HG03442 (cell line): Measurements from ENCODE around the gene TMA16.
A peak's percentile ranks its signal among the peaks of the same experiment; 100 is the strongest.
"Not testable (repeated sequence)": the region's sequence is repeated elsewhere in the genome, so short reads cannot be mapped to it uniquely, and the experiment has no call there.

Source experiments
- ATAC-seq: cut with Tn5 transposase; IDR thresholded peaks from one replicate; pipeline ENCODE4 v1.9.1; 2021; ENCODE audit warnings: mild to moderate bottlenecking, moderate library complexity; ENCODE audit not compliant: unreplicated experiment

TMA16 gene

DNA sequence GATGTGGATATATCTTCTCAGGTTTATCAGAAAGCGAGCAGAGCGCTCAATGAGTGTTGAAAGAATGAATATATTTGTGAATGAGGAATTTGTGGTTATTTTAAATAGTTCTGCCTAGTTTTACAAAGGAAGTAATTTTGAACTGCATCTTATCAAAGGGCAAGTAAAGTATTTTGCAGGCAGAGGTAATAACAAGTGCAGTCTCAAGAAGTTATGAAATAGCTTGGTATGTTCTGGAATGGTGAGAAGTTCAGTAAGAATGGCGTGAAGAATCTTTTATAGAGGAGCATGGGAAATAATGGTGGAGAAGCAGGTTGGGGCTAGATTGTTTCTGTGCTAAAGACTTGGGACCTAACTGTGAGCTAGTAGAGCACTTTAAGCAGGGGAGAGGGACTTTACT lies 10.9 kb downstream of the TMA16 start:
- no peak for ATAC-seq

DNA sequence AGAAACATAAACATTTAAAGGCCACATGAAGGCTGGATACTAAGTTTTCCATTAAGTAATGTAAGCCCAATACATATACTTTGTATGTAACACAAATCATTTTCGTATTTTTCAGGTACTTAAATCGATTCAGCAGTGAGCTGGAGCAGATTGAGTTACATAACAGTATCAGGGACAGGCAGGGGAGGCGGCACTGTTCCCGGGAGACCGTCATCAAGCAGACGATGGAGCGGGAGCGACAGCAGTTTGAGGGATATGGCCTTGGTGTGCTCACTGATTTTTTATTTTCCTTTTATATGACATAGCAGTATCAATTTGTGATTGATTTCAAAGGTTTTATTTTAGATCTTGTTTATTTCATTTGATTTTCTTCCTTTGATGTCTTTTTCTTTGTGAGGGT lies 20.7 kb downstream of the TMA16 start:
- no peak for ATAC-seq

DNA sequence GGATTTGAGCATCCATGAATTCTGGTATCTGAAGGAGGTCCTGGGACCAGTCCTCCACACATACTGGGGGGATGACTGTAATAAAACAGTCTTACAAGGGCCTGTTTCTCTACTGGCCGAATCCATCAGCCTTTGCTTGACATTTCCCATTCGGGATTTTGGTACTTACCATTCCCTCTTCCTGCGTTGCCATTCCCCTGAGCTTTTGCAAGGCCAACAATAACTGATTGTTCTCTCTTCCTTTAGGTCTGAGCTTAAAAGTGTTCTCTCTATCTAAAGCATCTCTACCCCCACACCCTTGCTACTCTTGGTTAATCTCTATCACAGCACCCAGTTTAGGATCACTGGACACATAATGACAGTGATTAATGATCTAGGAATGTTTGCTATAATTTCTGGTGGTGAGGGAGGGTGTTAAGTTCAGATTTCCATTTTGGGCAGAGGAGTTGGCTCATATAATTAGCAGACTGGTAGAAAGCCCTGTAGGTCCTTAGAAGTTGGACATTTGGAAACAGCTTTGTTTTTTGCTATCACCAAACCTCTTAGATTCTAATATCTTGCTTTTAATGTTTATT lies 29.4 kb downstream of the TMA16 start:
- no peak for ATAC-seq

DNA sequence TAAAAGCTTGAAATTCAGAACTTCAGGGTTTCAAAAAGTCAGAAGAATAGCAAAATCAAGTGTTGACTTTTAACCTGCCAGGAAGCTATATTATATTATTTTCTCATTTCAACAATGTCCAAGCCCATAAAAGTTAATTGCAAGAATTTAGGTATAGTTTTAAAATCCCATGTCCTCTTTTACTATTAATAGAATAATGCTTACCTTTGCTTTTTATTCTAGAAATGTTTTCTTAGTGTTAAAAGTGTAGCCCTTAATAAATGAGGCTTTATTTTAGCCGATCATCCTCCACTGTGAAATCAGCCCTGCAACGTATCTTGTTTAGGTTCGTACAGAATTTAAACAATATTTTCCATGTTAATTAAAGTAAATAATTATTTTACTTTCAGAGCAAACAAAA lies 31.5 kb downstream of the TMA16 start:
- ATAC-seq: no peak

DNA sequence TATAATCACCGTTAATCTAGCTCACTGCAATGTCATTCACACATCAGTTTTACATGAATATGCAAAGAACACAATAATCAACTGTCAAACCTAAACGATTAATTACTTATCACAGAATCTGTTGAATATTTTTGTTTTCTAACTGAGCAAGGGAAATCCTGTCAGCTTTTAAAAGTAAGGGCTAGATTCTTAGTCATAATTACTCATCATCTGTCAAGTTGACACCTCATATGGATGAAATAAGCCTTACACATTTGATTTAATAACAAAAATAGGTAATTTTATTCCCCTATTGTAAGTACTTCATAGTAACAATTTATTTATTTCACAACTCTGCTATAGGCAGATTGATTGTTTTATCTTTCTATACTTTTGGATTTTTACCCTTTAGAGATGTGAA lies 32.7 kb downstream of the TMA16 start:
- ATAC-seq: no peak

DNA sequence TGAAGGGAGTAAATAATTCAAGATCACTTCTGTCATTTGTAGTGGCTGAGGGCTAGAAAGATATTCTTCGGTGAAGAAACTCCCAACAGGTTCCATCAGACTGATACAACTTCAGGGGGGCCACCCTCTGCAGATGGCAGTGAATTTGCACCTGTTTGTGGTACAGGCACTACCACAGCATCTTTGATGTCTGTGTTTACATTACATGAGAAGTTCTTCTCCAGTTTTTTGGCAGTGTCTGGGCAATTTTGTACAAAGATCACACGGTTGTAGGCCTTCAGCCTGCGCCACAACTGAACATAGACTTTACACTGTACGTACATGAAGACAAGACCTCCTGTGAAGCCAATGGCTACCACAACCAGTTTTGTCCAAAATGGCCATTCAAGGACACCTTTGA lies 34.2 kb downstream of the TMA16 start:
- ATAC-seq: no peak

DNA sequence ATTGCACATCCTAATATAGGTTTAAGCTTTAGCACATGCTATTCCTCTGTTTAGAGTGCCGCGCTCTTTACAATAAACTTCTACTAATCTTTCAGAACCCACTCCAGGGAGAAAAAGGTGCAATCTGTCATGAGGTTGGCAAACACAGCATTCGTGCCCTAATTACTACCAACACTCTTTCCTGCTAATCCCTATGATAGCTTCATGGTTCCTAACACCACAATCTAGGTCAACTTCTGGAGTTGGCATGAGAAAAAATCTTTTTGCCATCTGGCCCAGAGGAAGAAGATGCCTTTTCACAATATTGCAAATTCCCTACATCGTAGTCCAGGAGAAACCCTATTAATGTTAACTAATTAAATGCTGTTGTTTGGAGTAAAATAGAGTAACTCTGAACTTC lies 39.6 kb downstream of the TMA16 start:
- no peak for ATAC-seq

DNA sequence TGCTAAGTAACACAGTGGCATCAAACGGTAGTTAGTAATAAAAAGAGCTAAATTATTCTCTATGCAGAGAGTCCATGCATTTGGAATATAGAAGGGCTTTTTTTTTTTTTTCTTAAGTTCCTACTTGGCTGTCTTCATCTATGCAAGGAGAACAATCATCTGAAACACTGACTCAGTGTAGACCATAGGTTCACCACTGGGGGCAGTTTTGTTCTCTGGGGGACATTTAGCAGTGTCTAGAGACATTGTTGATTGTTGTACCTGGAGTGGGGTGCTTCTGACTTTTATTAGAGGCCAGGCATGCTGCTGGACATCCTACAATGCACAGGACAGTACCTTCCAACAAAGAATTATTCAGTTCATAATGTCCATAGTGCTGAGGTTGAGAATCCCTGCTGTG lies 41.2 kb downstream of the TMA16 start:
- no peak for ATAC-seq

DNA sequence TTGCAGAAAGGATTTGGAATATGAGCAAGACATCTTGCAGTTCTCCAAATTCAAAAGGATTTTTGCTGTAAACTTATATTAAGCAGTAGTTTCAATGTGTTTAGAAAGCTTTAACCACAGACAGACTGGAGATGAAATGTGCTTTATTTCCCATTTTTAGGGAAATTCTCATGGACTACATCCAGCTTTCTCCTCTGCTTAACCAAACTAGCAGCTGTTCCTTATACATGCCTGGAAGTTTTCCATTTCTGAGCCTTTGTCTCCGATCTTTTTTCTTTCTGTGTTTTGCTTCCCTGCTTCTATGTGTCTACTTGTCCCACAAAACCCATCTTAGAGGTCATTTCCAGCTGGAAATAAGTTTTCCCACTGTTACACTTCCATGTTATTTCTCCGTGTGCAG lies 41.6 kb downstream of the TMA16 start:
- ATAC-seq: no peak

DNA sequence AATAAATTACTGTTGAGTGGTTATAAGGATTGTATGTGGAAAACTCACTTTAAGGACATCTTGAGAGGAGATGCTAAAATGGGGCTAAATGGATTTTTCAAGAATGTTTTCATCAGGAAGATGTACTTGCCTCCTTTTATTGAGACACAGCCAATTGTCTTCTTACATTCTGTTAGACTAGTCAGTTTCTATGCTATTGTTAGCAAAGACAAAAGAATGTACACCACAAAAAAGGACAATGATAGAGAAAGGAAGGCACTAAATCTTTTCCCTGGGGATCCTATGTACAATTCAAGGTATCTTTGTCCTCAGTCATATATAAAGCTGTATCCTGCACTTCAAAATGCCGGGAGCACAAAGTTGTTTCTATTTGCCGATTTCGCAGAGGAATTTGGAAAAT lies 42.6 kb downstream of the TMA16 start:
- no peak for ATAC-seq

DNA sequence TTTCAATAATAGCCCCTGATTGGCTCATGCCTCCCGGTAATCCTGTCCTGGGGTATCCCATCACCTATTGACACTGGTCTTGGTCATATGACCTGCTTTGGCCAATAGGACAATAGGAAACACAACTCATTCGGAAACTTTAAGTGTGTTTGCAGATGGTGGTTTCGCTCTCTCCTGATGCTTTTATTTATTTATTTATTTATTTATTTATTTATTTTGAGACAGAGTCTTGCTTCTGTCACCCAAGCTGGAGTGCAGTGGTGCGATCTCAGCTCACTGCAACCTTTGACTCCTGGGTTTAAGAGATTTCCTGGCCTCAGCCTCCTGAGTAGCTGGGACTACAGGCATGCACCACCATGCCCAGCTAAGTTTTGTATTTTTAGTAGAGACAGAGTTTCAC lies 44.3 kb downstream of the TMA16 start:
- ATAC-seq: not testable (repeated sequence)

DNA sequence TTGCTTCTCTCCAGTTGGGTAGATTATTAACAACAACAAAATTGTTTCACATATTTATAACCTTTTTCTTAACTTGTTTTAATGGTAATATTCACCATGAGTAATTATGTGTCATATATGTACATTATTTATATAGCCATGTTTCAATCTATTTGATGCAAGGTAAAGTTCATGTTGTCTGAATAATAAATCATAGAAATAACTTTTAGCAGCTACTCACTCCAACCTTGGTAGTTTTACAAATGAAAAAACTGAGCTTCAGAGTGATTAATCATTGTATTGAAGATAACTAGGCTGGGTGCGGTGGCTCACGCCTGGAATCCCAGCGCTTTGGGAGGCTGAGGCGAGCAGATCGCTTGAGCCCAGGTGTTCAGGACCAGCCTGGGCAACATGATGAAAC lies 46.0 kb downstream of the TMA16 start:
- ATAC-seq: no peak

DNA sequence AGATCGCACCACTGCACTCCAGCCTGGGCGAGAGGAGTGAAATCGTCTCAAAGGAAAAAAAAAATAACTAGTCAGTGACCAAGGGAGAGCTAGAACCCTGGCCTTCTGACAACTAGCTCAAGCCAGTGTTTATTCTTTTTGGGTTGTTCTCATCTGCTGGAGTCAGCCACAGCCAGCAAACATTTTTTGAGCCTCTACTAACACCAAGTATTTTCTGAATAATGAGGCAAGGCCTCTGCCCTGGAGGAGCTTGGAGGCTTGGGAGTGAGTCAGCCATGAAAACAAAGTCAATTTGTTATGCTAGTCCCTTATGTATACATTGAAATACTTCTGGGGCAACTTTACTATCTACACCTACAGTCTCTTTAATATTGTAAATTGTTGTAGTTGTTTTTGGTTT lies 46.5 kb downstream of the TMA16 start:
- no peak for ATAC-seq

DNA sequence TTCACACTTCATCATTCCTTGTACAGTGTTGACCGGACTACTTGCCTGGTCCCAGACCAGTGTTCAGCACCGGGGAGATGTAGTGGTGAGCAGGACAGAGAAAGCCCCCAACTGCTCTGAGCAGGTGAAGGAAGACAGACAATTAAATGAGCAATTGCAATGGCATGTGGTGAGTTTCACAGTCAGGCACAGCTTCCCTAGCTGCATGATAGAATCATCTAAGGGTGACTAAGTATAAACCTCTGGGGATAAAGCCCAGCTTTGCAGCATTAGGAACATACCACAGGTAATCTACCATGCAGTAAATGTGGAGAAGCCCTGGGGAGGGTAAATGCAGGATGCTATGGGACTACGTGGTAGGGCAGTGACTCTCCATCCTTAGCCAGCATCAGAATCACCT lies 47.8 kb downstream of the TMA16 start:
- ATAC-seq: no peak

DNA sequence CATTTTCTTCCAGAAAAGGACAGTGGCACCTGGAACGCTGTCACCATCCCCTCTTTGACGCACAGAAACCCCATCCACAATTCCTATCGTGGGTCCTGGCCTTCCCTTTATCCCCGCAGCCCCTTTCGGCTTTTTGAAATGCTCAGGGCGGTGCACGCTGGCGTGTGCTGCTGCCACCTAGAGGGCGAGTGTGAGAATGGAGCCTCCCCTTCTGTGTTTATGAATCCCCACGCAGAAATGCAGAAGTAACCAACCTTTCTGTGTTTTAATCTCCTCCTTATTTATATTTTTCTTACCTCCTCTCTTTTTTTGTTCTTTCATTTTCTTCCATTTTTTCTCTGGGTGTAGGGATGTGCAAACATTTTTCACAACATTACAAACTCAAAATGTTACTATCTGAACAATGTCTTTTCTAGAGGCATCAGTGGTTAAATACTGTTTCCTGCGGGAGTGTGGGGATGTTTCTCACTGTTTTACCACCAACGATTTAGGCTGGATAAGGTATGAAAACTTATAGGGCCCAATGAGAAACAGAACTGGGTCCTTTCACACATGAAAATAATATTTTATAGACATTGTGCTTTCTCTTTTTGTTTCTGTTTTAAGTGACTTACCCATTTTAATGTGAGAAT lies 50.0 kb downstream of the TMA16 start:
- peak; percentile 84 for ATAC-seq

DNA sequence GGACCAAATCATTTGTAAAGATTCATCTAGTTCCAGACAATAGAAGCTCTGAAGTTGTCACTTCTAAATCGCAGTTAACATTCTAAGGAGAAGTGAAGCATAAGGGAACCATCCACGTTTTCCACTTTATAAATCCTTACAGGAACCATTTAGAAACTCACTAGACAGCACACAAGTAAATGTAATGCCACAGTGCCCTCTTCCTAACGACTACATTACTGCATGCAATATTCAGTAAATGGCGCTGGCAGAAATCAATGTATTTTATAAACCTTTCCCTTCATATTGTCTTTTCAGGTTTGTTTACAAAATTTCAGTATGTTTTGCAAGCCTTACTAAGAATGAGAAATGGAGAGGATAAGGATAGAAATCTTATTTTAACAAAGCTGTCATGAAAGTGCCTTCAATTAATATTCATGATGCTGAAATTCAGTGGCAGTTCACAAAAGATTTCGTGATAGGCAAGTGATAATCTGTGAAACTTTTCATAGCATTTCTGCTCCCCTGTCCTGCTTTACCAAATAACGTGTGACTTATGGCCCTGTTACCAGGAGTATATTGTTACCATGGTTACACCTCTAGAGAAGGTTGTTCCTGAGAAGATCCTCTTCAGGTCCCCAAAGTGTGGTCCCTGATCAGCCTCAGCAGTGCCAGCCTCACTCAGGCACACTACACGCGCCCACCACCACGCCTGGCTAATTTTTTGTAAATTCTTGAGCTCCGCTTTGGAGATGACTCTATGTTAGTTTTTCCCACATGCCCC lies 54.2 kb downstream of the TMA16 start:
- peak; percentile 32 for ATAC-seq

DNA sequence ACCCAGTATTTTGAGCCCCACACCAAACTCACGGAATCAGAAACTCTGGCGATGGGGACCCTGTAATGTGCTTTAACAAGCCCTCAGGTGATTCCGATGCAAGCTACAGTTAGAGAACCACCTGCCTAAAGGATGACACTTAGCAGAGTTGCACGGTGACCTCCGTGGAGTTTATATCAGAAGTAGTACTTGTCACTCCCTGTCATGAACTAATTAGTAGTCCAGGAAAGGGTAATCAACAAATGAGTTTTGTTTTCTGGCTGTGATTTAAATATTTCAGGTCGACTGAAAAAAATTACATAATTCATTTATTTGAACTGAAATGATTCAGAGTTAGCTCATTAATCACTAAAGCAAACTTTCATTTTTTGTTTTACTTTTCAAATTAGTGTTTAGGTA lies 56.4 kb downstream of the TMA16 start:
- no peak for ATAC-seq

DNA sequence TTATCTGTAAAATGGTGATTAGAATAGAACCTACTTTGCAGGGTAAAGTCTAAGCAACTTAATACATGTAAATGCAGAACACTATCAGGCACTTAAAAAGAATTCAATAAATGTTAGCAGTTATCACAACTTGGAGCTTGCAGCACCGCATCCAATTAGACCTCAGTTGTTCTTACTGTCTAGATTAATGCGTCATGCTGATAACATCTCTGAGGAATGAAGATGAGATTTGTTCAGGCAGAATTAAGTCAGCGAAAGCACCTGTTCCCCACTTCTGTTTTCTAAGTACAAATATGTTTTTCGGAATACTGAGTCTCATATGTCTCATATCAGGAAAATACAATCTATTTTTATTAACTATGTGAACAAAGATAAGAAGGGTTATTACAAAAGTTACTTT lies 58.7 kb downstream of the TMA16 start:
- ATAC-seq: no peak

DNA sequence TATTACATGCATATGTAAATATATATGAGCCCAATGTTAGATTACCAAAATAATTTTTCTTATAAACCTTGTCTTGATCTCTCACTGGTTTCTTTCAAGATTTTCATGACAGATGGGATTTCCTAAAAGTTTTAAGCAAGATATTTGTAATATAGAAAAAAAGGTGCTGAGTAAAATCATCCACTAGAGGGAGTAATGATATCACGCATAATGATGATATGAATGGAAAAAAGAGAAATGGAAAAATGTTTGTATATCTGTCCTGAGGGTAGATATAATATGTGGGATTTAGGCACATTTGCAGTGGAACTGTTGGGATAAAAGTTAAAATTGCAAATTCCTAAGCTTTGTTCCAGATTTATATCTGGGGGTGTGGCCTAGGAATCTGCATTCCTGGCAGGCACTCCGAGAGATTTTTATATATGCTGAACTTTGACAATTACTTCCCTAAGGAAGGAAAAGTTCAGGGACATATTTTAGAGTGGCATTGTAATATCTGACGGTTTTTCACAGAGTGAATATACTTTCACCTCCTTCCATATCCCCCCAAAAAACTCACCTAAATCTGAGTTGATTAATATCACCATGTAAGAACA lies 60.5 kb downstream of the TMA16 start:
- ATAC-seq: no peak

DNA sequence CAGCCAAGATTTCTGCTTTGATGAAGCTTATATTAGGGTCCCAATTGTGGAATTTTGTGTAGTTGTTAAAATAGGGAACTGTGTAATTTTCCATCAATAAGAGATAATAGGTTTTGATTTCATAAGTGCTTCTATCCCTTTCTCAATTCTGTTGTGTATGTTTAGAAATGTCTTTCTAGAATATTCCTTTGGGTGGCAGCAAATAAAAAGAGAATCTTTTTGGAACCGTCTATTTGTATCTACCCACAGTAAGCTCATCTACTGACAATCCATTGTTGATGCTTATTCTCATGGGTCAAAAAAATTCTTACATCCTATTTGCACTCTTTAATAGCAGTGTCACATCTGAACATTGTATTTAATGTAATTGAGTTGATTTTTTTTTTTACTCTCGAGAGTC lies 61.7 kb downstream of the TMA16 start:
- peak; percentile 37 for ATAC-seq

DNA sequence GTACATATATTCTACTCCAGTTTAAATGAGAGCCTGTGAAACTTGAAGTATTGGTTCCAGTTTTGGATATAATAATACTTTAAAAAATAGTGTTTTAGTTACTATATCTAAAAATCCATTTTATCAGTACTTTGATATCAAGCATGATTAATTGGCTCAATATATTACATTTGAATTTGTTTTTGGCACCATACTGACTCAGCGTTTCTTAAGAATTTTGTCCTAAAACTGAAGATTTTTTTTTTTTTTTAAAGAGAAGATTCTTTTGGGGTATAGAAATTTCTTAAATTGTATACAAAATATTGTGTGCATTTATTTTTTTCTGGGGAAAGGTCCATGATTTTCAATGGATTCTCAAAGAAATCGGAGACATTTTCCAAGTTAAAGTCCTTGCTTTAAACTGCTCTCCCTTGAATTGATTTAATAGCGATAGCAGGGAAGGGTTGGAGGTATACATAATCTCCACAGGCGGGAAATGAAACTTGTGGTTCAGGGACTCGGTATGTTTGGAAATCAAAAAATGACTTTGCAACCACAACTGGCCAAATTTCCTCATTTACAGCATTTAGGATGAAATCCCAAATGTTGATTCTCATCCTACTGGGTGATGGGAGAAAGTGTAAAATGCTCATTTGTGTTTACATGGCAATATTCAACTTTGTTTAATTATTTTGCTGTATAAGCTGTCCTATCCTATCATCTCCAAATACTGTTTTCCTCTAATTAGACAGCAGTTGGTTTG lies 62.3 kb downstream of the TMA16 start:
- ATAC-seq: no peak
